HG02885 (cell line): ENCODE results near the gene MYO10.

Source experiments
- ATAC-seq: cut with Tn5 transposase; IDR thresholded peaks from one replicate; pipeline ENCODE4 v1.9.1; 2021; ENCODE audit warnings: mild to moderate bottlenecking; ENCODE audit not compliant: unreplicated experiment, poor library complexity

The MYO10 gene

GRCh38 chr5:16866795-16867576 lies 69.1 kb downstream of the MYO10 start:
- ATAC-seq: no peak

- no peak for ATAC-seq
Measured at GRCh38 chr5:16866273-16866672, 69.8 kb downstream of the MYO10 start.

GRCh38 chr5:16865151-16865550 lies 70.9 kb downstream of the MYO10 start:
- no peak for ATAC-seq

GRCh38 chr5:16864631-16865131 lies 71.4 kb downstream of the MYO10 start:
- ATAC-seq: no peak

GRCh38 chr5:16863469-16863946 lies 72.6 kb downstream of the MYO10 start:
- no peak for ATAC-seq

- ATAC-seq: no peak
Measured at GRCh38 chr5:16862777-16863176, 73.3 kb downstream of the MYO10 start.

GRCh38 chr5:16859346-16859745 lies 76.7 kb downstream of the MYO10 start:
- ATAC-seq: no peak

GRCh38 chr5:16858151-16858550 lies 77.9 kb downstream of the MYO10 start:
- ATAC-seq: no peak

GRCh38 chr5:16857635-16858034 lies 78.5 kb downstream of the MYO10 start:
- no peak for ATAC-seq

- ATAC-seq: no peak
Measured at GRCh38 chr5:16856531-16856930, 79.6 kb downstream of the MYO10 start.

- no peak for ATAC-seq
Measured at GRCh38 chr5:16855898-16856297, 80.2 kb downstream of the MYO10 start.

GRCh38 chr5:16855485-16855884 lies 80.6 kb downstream of the MYO10 start:
- ATAC-seq: no peak

GRCh38 chr5:16854351-16854750 lies 81.7 kb downstream of the MYO10 start:
- no peak for ATAC-seq

- ATAC-seq: no peak
Measured at GRCh38 chr5:16853518-16853917, 82.6 kb downstream of the MYO10 start.

- ATAC-seq: no peak
Measured at GRCh38 chr5:16852251-16853005, 83.7 kb downstream of the MYO10 start.

GRCh38 chr5:16849775-16850174 lies 86.3 kb downstream of the MYO10 start:
- ATAC-seq: no peak

GRCh38 chr5:16849181-16849580 lies 86.9 kb downstream of the MYO10 start:
- ATAC-seq: no peak

GRCh38 chr5:16844952-16845351 lies 91.1 kb downstream of the MYO10 start:
- no peak for ATAC-seq

- no peak for ATAC-seq
Measured at GRCh38 chr5:16842896-16843295, 93.2 kb downstream of the MYO10 start.

GRCh38 chr5:16841416-16841815 lies 94.7 kb downstream of the MYO10 start:
- ATAC-seq: no peak

- ATAC-seq: no peak
Measured at GRCh38 chr5:16837305-16837704, 98.8 kb downstream of the MYO10 start.
